GM23338 (cell line): Measurements from ENCODE around the gene MCTP2. TPM values are rescaled to one million over a fixed set of nuclear protein-coding genes. Genes with fewer than 3 reads are reported as not detected.

Experiments used
- ATAC-seq: fragments of 200-7000 bp; cut with Tn5 transposase; 3 replicates; pipeline ENCODE4 v1.9.1; 2020
- DNase-seq: peaks from one replicate; pipeline ENCODE4 v3.0.0-alpha.2; 2015; ENCODE audit warnings: low spot score
- H2AFZ ChIP-seq: fragments of 200-600 bp; sonication (generic); 2 replicates; pipeline ENCODE4 v1.8.0; 2016; ENCODE audit warnings: antibody characterized with exemption, mild to moderate bottlenecking, moderate library complexity
- H3F3A ChIP-seq: fragments of 200-600 bp; sonication (generic); replicated peaks from 2 replicates; pipeline ENCODE4 v1.8.0; 2017; ENCODE audit warnings: antibody characterized with exemption, mixed run types, low read depth
- H3K27ac ChIP-seq: fragments of 200-600 bp; sonication (generic); 2 replicates; pipeline ENCODE4 v1.6.1; 2016; ENCODE audit warnings: low read depth
- H3K27me3 ChIP-seq: fragments of 200-600 bp; sonication (generic); 2 replicates; pipeline ENCODE4 v1.8.0; 2016; ENCODE audit warnings: mild to moderate bottlenecking, mixed run types, moderate library complexity; ENCODE audit not compliant: insufficient read depth
- H3K36me3 ChIP-seq: fragments of 200-600 bp; sonication (generic); 2 replicates; pipeline ENCODE4 v1.8.0; 2016; ENCODE audit warnings: mild to moderate bottlenecking; ENCODE audit not compliant: insufficient read depth
- H3K4me1 ChIP-seq: fragments of 200-600 bp; sonication (generic); 2 replicates; pipeline ENCODE4 v1.8.0; 2016; ENCODE audit warnings: mild to moderate bottlenecking, moderate library complexity; ENCODE audit not compliant: insufficient read depth
- H3K4me2 ChIP-seq: fragments of 200-600 bp; sonication (generic); 2 replicates; pipeline ENCODE4 v1.7.1; 2017; ENCODE audit warnings: mixed run types
- H3K4me3 ChIP-seq: fragments of 200-600 bp; sonication (generic); 2 replicates; pipeline ENCODE4 v1.6.1; 2016; ENCODE audit warnings: mixed run types
- H3K79me2 ChIP-seq: fragments of 200-600 bp; sonication (generic); replicated peaks from 2 replicates; pipeline ENCODE4 v1.8.0; 2017; ENCODE audit warnings: mild to moderate bottlenecking; ENCODE audit not compliant: insufficient read depth
- H3K9me2 ChIP-seq: fragments of 200-600 bp; sonication (generic); 2 replicates; pipeline ENCODE4 v1.8.0; 2017; ENCODE audit not compliant: insufficient read depth
- H4K20me1 ChIP-seq: fragments of 200-600 bp; sonication (generic); replicated peaks from 2 replicates; pipeline ENCODE4 v1.8.0; 2017; ENCODE audit warnings: mild to moderate bottlenecking; ENCODE audit not compliant: insufficient read depth
- H3K27ac Mint-ChIP-seq: 2 replicates; pipeline ENCODE4 v1.8.0; 2020; ENCODE audit warnings: inconsistent platforms, mild to moderate bottlenecking, moderate library complexity, mixed read lengths
- H3K27me3 Mint-ChIP-seq: 3 replicates; pipeline ENCODE4 v1.8.0; 2022; ENCODE audit warnings: low read depth, mild to moderate bottlenecking, moderate library complexity, mixed read lengths, inconsistent platforms; ENCODE audit not compliant: insufficient read depth, poor library complexity
- H3K36me3 Mint-ChIP-seq: 3 replicates; pipeline ENCODE4 v1.8.0; 2021; ENCODE audit warnings: low read depth, mild to moderate bottlenecking, inconsistent platforms, moderate library complexity, mixed read lengths
- H3K4me1 Mint-ChIP-seq: 3 replicates; pipeline ENCODE4 v1.8.0; 2020; ENCODE audit warnings: mild to moderate bottlenecking, inconsistent platforms, mixed read lengths
- H3K4me3 Mint-ChIP-seq: 3 replicates; pipeline ENCODE4 v1.8.0; 2021; ENCODE audit warnings: moderate library complexity, mild to moderate bottlenecking, inconsistent platforms, mixed read lengths
- H3K9me3 Mint-ChIP-seq: 3 replicates; pipeline ENCODE4 v1.8.0; 2020; ENCODE audit warnings: moderate library complexity, mild to moderate bottlenecking, inconsistent platforms, mixed read lengths
- CREB1 ChIP-seq: fragments of 250-450 bp; sonication (Bioruptor Pico); IDR thresholded peaks from 2 replicates; pipeline ENCODE4 v1.5.0; 2020; ENCODE audit warnings: low read depth, mild to moderate bottlenecking, moderate library complexity
- CTCF ChIP-seq, 2 experiments: fragments of 200-600 bp in 1 of 2; sonication (generic) in 1 of 2; conservative IDR thresholded peaks; 2 replicates each; pipeline versions ENCODE4 v1.5.1 to v1.6.1; 2016 to 2017; ENCODE audit warnings: antibody characterized with exemption in 2 of 2, low read depth in 2 of 2, mild to moderate bottlenecking in 2 of 2, moderate library complexity in 1 of 2
- EZH2 ChIP-seq: fragments of 200-600 bp; sonication (generic); IDR thresholded peaks from one replicate; pipeline ENCODE4 v1.8.0; 2017; ENCODE audit warnings: antibody characterized with exemption, mild to moderate bottlenecking, low read depth; ENCODE audit not compliant: unreplicated experiment
- EZH2phosphoT487 ChIP-seq: fragments of 200-600 bp; sonication (generic); IDR thresholded peaks from one replicate; pipeline ENCODE4 v1.8.1; 2018; ENCODE audit warnings: antibody characterized with exemption; ENCODE audit not compliant: unreplicated experiment
- JUNB ChIP-seq: IDR thresholded peaks from one replicate; pipeline ENCODE4 v1.6.1; 2016; ENCODE audit warnings: antibody characterized with exemption; ENCODE audit not compliant: unreplicated experiment
- NANOG ChIP-seq: IDR thresholded peaks from 2 replicates; pipeline ENCODE4 v1.6.1; 2016; ENCODE audit warnings: antibody characterized with exemption, borderline replicate concordance
- POLR2AphosphoS5 ChIP-seq: IDR thresholded peaks from 2 replicates; pipeline ENCODE4 v1.6.1; 2016; ENCODE audit warnings: antibody characterized with exemption, low read depth
- STAT1 ChIP-seq: IDR thresholded peaks from one replicate; pipeline ENCODE4 v1.6.1; 2016; ENCODE audit warnings: antibody characterized with exemption; ENCODE audit not compliant: unreplicated experiment
- ZNF114 ChIP-seq: fragments of 250-450 bp; sonication (Bioruptor Pico); IDR thresholded peaks from 2 replicates; pipeline ENCODE4 v1.5.0; 2020; ENCODE audit warnings: mild to moderate bottlenecking, moderate library complexity
- ZNF331 ChIP-seq: fragments of 250-450 bp; sonication (Bioruptor Pico); IDR thresholded peaks from 2 replicates; pipeline ENCODE4 v1.5.0; 2020; ENCODE audit warnings: low read depth, mild to moderate bottlenecking, moderate library complexity
- ZNF462 ChIP-seq: fragments of 250-450 bp; sonication (Bioruptor Pico); IDR thresholded peaks from 2 replicates; pipeline ENCODE4 v1.5.0; 2020; ENCODE audit warnings: mild to moderate bottlenecking, moderate library complexity
- polyA plus RNA-seq: library from polyadenylated mRNA; unstranded; fragments of >200 nt; fragmentation: Nextera tagmentation; extraction: Ambion mirVana; gene quantifications from 2 replicates; pipeline ENCODE4 v1.2.1, GENCODE V29; 2016
- total RNA-seq: library from RNA; depleted of rRNA; stranded (reverse); fragments of >200 nt; shearing (Covaris generic); gene quantifications from 2 replicates; pipeline ENCODE4 v1.2.3, GENCODE V29; 2014
- TF ChIP-seq, protein P1 (sequence below): IDR thresholded peaks from 2 replicates; pipeline ENCODE4 v1.6.1; 2016; ENCODE audit warnings: antibody characterized with exemption

The MCTP2 gene
- total and polyA plus RNA-seq, 2 experiments from 2014 or later = 1.8 to 5.5 TPM

DNA sequence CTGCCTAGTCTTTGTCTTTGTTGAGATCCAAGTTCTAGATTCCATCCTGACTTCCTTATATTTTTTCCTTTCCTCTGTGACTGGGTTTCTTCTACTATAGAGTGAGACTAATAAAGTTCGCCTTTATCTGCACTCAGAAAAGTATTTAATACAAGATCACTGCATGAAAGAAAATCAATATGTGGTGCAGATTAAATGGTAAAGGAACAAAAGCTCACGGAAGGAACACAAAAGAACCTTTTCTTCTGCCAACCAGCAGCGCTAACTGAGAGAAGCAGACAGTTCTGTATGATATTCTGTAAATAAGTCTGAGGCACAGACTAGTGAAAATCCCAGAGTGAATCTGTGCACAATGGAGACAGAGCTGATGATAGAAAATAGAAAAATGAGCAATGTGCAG is 31.6 kb upstream of the MCTP2 start:
- Mint-ChIP-seq H3K27ac (no peak overlapping the region), H3K36me3 (no peaks in the 10 kb centered on the region), H3K27me3 (peaks cover 5% of the 10 kb centered on the region), H3K4me1 (peaks cover 2% of the 10 kb centered on the region; the same call in 1 of the 3 replicates), H3K9me3 (no peaks in the 10 kb centered on the region), H3K4me3 (no peak overlapping the region)
- Histone ChIP-seq H3K27me3 (no peaks in the 10 kb centered on the region), H3K36me3 (no peaks in the 10 kb centered on the region; the same call in 1 of the 2 replicates), H4K20me1 (no peaks in the 10 kb centered on the region), H3F3A (no peaks in the 10 kb centered on the region), H3K9me2 (no peaks in the 10 kb centered on the region), H3K4me2 (no peak overlapping the region), H3K4me1 (no peaks in the 10 kb centered on the region), H3K4me3 (no peak overlapping the region), H3K79me2 (no peaks in the 10 kb centered on the region), H2AFZ (no peak overlapping the region), H3K27ac (no peak overlapping the region)
- DNase-seq = no peak
- TF ChIP-seq, protein P1, sequence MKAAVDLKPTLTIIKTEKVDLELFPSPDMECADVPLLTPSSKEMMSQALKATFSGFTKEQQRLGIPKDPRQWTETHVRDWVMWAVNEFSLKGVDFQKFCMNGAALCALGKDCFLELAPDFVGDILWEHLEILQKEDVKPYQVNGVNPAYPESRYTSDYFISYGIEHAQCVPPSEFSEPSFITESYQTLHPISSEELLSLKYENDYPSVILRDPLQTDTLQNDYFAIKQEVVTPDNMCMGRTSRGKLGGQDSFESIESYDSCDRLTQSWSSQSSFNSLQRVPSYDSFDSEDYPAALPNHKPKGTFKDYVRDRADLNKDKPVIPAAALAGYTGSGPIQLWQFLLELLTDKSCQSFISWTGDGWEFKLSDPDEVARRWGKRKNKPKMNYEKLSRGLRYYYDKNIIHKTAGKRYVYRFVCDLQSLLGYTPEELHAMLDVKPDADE = no peak
- TF ChIP-seq NANOG = no peak
- TF ChIP-seq CTCF (conservative IDR thresholded peaks at IDR 0.05; ENCODE audit: low read depth in 2 of 2) = no peak
- TF ChIP-seq EZH2phosphoT487 = no peak
- TF ChIP-seq JUNB = no peak
- TF ChIP-seq CREB1 (CRISPR knock-in tag) = no peak
- no peak for TF ChIP-seq STAT1
- no peak for TF ChIP-seq EZH2
- TF ChIP-seq ZNF114 = no peak
- no peak for TF ChIP-seq ZNF331
- no peak for TF ChIP-seq POLR2AphosphoS5
- no peak for ATAC-seq

- Histone ChIP-seq H3K4me1 (no peaks in the 10 kb centered on the region), H3K9me2 (no peaks in the 10 kb centered on the region)
- no peak for ATAC-seq
- TF ChIP-seq CREB1 (CRISPR knock-in tag) (no peak), NANOG (no peak), POLR2AphosphoS5 (no peak), ZNF462 (no peak), ZNF114 (no peak), STAT1 (no peak), EZH2phosphoT487 (no peak)
- TF ChIP-seq, protein P1 = no peak
Observed at GRCh38 chr15:94203306-94203705, 28.1 kb upstream of the MCTP2 start.

More at GRCh38 chr15:94203306-94203705, 28.1 kb upstream of the MCTP2 start:
- no peaks in the 10 kb centered on the region for H3F3A ChIP-seq
- no peak overlapping the region for H3K4me3 ChIP-seq
- no peak overlapping the region for H3K4me2 ChIP-seq
- H3K79me2 ChIP-seq = no peaks in the 10 kb centered on the region
- Mint-ChIP-seq H3K4me3 (no peak overlapping the region), H3K27me3 (peaks cover 3% of the 10 kb centered on the region), H3K36me3 (no peaks in the 10 kb centered on the region), H3K4me1 (peaks cover 2% of the 10 kb centered on the region; the same call in 2 of the 3 replicates), H3K27ac (peak overlapping the region; percentile 49; the same call in 1 of the 2 replicates), H3K9me3 (no peaks in the 10 kb centered on the region)
- H3K27ac ChIP-seq = no peak overlapping the region
- H4K20me1 ChIP-seq = no peaks in the 10 kb centered on the region
- DNase-seq = peak; percentile 6
- H2AFZ ChIP-seq = no peak overlapping the region
- H3K36me3 ChIP-seq = no peaks in the 10 kb centered on the region; the same call in 1 of the 2 replicates
- H3K27me3 ChIP-seq = no peaks in the 10 kb centered on the region
